Measurements from ENCODE around the gene SRGAP2B.
"Not testable (repeated sequence)": the region's sequence is repeated elsewhere in the genome, so short reads cannot be mapped to it uniquely, and the experiment has no call there.

SRGAP2B gene

GRCh38 chr1:144998134-144998980 lies 96.8 kb downstream of the SRGAP2B start:
- not testable (repeated sequence) for DNase-seq (ENCODE audit: low read depth)

DNA sequence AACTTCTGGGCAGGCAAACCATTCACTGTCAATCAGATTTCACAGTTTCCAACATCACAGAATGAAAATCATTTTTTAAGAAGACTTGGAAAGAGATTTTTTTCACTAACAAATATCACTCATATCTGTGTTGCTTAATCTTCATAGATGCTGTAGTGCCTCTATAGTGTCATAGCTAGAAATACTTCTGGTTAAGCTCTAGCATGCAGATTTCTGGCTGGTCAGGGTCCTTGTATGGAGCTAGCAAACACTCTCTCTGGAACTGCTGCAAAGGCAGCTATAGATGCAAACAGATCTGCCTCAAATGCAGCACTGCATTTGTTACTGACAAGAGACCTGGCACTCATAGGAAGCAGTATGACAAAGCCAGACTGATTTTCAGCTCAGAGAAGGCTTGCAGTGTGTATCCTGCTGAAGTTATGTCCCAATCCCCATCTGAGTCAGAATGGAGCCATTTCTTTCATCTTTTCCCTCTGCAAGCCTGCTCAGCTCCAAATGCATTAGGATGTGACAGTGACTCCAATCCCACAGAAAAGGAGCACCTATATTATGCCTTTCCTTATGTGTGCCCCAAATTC lies 99.2 kb downstream of the SRGAP2B start:
- DNase-seq (ENCODE audit: low read depth): peak; percentile 47

GRCh38 chr1:144992915-144993314 lies 102.2 kb downstream of the SRGAP2B start:
- DNase-seq (ENCODE audit: low read depth): peak; percentile 65

DNA sequence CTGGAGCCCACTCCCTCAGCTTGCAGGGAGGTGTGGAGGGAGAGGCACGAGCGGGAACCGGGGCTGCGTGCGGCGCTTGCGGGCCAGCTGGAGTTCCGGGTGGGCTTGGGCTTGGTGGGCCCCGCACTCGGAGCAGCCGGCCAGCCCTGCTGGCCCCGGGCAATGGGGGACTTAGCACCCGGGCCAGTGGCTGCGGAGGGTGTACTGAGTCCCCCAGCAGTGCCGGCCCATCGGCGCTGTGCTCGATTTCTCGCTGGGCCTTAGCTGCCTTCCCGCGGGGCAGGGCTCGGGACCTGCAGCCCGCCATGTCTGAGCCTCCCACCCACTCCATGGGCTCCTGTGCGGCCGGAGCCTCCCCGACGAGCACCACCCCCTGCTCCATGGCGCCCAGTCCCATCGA lies 104.5 kb downstream of the SRGAP2B start:
- not testable (repeated sequence) for DNase-seq (ENCODE audit: low read depth)

DNA sequence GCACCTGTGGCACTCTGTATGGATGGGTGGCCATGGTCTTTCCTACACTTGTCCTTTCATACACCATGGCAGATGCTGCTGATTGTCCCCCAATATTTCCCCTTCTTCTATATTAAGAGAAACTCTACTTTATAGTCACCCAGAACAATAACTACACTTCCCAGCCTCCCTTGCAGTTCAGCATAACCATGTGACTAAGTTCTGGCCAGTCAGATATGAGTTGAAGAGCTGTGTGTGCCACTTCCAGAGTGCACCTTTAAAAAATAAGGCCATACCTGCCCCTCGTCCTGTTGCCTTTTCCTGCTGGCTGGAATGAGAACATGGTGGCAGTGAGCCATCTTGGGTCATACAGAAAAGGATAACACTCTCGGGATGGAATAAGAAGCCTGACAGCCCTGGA lies 108.0 kb downstream of the SRGAP2B start:
- not testable (repeated sequence) for DNase-seq (ENCODE audit: low read depth)

DNA sequence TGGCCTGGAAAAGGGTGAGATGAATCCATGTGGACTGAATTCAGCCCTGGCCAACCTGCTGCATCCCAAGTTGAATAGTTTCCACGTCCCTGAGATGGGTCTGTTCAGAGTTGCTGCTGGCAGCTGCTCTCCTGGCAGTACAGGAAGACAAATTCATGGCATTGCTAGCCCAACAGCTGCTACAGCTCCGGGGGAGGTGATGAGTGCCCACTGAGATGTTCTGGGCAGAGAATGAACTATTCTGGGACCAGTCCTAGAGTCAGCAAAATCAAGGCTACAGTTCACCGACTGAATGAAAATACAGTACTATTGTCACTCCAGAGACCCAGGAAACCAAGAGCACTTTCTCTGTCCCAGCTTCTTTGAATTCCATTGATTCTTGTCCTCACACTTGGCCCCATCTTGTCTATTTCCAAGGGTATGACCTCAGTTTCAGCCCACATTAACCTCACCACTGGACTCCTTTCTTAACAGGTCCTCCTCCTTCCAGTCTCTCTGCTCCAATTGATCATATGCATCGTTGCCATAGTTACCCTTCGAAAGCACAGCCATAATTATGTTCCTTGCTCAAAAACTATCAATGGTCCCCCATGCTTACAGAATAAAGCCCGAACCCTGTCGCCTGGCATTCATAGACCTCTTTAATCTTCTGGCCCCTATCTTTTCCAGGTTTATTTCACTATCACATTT lies 108.8 kb downstream of the SRGAP2B start:
- not testable (repeated sequence) for DNase-seq (ENCODE audit: low read depth)

- not testable (repeated sequence) for DNase-seq (ENCODE audit: low read depth)
Observed at GRCh38 chr1:144985550-144986170, 109.5 kb downstream of the SRGAP2B start.

- DNase-seq (ENCODE audit: low read depth): not testable (repeated sequence)
Observed at GRCh38 chr1:144982802-144983525, 112.2 kb downstream of the SRGAP2B start.

GRCh38 chr1:144981157-144981556 lies 114.0 kb downstream of the SRGAP2B start:
- DNase-seq (ENCODE audit: low read depth): not testable (repeated sequence)

DNA sequence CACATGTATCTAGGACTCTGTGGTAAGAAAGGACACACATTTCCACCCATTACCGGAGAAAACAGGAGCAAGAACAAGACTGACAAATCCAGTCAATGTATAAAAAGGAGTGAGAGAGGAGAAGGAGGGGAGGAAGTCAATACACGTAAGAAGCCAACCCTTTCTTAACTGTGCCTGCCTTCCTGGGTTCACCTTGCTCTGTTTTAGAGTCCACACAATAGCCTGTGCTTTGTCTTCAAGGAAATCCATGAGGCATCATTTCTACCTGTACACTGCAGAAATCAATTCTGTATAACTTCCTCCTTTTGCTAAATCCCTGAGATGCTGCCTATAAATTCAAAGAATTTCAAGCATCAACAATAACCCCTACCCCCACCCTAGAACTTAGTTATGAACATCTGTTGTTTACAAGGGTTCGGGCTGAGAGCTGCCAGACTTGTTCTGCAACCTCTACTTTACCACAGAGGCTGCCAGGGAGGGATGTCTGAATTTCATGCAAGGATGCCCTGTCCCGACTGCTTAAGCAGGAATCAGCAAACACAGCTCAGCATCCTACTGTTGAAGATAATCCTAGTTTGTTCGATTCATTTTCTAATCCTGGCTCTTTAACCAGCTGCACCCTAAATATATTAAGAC lies 115.0 kb downstream of the SRGAP2B start:
- not testable (repeated sequence) for DNase-seq (ENCODE audit: low read depth)

DNA sequence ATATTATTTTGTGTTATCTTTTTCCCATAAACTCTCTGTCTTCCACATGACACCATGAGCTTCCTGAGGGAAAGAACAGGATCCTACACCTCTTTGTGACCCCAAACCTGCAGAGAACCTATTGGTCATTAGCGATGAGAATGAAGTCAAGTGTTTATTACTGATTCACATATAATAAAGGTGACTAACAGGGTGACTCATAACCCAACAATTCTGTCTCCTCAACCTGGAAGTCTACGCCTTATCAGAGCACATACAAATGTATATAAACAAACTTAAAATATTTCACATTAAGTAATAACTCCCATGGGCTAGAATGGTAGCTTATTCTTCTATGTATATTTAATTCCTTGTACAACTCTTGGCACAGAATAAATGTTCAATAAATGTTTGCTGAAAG lies 117.3 kb downstream of the SRGAP2B start:
- not testable (repeated sequence) for DNase-seq (ENCODE audit: low read depth)

DNA sequence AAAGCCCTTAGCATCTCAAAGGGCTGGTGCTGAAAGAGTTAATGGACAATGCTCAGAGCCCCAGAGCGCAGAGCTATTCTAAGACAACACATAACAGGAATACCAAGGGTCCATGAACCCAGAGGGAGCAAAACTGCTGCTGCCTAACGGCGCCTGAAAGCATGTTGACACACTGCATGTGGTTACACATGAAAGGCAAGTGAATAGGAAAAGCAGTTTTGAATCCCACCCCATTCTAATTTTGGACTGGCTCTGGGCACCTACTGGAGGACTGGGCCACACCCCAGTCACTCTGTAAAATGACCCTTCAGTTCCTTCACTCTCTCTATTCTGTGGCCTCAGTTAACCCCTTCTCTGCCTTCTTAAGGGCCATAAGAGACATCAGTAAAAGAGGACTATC lies 123.2 kb downstream of the SRGAP2B start:
- DNase-seq (ENCODE audit: low read depth): not testable (repeated sequence)

- not testable (repeated sequence) for DNase-seq (ENCODE audit: low read depth)
Observed at GRCh38 chr1:144966488-144966887, 128.6 kb downstream of the SRGAP2B start.

DNA sequence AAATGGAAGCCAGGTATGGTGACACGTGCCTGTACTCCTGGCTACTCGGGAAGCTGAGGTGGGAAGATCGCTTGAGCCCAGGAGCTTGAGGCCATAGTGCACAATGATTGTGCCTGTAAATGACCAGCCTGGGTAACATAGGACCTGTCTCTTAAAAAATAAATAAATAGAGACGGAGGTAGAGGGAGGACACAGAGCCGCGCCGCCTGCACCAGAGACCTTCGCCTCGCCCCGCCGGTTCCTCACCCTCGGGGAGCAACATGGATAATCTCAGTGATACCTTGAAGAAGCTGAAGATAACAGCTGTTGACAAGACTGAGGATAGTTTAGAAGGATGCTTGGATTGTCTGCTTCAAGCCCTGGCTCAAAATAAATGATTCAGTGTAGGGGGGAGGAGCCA lies 130.4 kb downstream of the SRGAP2B start:
- DNase-seq (ENCODE audit: low read depth): not testable (repeated sequence)

GRCh38 chr1:144964186-144964585 lies 130.9 kb downstream of the SRGAP2B start:
- not testable (repeated sequence) for DNase-seq (ENCODE audit: low read depth)

DNA sequence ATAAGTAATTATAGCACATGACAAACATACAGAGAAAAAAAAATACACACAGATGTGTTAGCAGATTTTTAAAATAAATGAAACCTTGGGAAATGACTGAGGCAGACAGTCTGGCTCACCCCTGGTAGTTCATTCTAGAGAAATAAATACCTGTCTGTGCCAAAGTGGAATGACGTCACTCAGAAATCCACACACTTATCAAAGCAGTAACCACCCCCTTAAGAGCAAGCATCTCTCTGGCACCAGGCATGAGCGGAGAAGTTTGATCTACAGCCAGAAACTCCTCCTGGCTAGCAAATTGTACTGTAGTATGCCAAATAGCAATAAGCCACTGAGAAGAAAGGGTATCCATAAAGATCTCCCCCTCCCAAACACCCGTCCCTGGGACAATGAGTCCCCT lies 131.6 kb downstream of the SRGAP2B start:
- not testable (repeated sequence) for DNase-seq (ENCODE audit: low read depth)

GRCh38 chr1:144961604-144962583 lies 133.2 kb downstream of the SRGAP2B start:
- not testable (repeated sequence) for DNase-seq (ENCODE audit: low read depth)

DNA sequence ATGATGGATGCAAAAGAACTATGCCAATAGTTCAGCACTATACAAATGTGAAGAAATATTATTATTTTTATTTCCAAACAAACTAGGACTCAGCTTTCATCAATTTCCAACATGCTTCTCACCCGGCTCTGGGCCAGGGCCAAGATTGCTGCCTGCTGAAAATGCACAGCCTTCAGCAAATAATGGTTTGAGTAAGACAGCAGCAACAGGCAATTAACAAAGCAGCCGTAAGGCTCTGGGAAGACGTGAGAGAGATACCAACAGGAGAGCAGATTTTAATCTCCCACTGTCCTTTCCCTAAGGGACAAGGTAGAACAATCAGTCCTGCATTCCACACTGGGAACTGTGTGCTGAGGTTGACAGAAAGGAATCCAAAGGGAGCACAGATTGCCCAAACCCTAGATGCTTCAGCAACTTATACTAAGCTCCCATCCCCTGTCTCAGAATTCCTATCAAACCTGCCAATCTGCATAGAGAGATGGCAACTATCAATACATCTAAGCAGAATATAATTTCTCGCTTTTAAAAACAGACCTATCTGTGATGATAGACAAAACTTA lies 134.1 kb downstream of the SRGAP2B start:
- not testable (repeated sequence) for DNase-seq (ENCODE audit: low read depth)

DNA sequence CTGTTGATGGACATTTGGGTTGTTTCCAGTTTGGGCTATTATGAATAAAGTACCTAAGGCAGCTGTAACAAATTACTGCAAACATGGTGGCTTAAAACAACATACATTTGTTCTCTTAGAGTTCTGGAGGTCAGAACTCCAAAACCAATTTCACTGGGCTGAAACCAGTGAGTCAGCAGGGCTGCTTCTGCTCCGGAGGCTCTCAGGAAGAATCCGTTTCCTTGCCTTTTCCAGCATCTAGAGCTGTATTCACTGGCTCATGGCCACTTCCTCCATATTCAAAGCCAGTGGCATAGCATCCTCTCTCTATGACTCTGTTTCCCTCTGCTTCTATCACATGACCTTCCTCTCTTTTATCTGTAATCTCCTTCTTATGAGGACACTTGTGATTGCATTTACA lies 146.7 kb downstream of the SRGAP2B start:
- DNase-seq (ENCODE audit: low read depth): not testable (repeated sequence)

DNA sequence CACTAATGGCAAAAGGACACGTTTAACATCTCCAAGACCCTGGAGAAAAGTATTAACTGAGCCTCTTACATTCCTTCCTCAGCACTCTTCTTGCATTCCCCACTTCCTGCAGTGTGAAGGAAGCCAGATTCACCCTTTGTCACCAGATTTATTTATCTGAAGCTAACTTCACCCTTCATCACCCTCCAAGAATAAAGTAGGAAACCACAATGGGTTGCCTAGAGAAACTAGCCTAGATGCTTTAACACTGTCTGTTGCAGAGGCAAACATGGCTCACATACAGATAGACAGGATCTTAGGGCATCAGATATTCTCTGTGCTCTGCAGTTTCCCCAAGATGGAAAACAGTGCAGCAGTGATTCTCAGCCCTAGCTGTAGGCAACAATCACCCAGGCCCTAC lies 147.6 kb downstream of the SRGAP2B start:
- not testable (repeated sequence) for DNase-seq (ENCODE audit: low read depth)

Measured in fibroblast of gingiva (primary cell).